ENCODE data around the gene OR10G7.
"Not testable (repeated sequence)": the region's sequence is repeated elsewhere in the genome, so short reads cannot be mapped to it uniquely, and the experiment has no call there.

The OR10G7 gene

GRCh38 chr11:124036666-124037065, 4.5 kb downstream of the OR10G7 start:
- DNase-seq = no peak

DNA sequence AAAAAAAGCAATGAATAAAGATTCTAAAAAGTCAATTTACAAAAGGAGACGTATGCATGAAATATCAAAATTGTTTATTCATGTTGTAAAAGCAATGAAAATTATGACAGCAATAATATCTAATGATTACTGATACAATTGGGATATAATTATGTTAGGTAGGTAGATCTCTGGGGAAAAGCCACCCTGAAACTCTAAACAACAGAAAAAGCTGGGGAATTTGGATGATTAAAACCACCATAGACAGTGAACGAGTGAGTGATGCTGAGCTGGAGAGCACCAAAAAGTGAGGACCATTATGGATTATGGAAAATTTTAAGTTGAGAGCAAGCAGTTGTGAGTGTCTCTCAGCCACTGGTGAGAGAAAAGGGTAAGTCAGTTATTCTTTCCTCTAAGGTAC, 14.6 kb downstream of the OR10G7 start, which contains the start of gene OR10G8:
OR10G8 (plus strand) TSS at position 301 of the 400 bp plus-strand sequence. CDS start 2,825 bp downstream, outside the sequence.
- no peak for DNase-seq

- DNase-seq = not testable (repeated sequence)
Measured at GRCh38 chr11:124015837-124016236, 25.3 kb downstream of the OR10G7 start.

- DNase-seq = no peak
Measured at GRCh38 chr11:124012697-124013096, 28.4 kb downstream of the OR10G7 start, which contains the start of gene OR10G4. TSS of gene OR10G4 (plus strand) at chr11:124012997. CDS start at chr11:124015575, 2,578 bp downstream.

GRCh38 chr11:123995119-123995518, 46.0 kb downstream of the OR10G7 start, which contains the start of gene OR10G6:
TSS of gene OR10G6 (minus strand) at chr11:123995161. CDS start at chr11:123995161, 0 bp downstream.
- DNase-seq = no peak
